Raji (cell line): ENCODE data around the gene WWC1.

Source experiments
- POLR2A ChIP-seq: IDR thresholded peaks from 2 replicates; pipeline ENCODE4 v1.6.1; 2011; ENCODE audit warnings: low read depth, low read length, control low read depth; ENCODE audit not compliant: insufficient read depth

Gene WWC1

DNA sequence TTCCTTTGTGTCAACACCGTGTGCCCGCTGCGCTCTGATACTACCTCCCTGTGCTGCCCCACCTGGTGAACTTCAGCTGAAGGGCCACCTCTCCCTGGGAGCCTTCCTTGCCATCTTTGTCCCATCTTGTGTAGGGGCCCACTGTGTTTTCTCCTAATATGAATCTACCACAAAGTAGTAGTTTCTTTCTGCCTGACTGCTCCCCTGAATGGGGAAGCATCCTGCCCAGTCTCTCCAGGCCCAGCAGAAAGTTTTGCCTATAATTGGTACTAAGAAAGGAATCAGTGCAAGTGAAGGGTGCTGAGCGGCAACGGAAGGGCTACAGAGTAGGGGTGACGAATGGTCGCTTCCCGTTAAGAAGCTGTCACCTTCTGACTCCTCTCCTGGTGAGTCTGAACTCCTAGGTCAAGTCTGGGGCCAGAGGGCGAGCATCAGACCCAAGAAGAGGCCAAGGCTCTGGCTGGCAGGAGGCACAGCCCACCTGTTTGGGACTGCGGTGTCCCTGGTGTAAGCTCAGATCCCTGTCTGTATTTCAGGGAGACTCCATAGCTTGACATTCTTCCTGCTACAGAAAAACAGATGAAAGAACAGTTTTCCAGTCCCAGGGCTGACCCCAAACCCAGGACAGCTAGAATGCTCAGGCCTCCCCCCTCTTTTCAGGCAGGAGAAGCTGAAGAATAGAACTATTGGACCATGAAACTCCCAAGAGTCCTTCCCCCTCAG, 24.1 kb downstream of the WWC1 start:
- TF ChIP-seq POLR2A = no peak

DNA sequence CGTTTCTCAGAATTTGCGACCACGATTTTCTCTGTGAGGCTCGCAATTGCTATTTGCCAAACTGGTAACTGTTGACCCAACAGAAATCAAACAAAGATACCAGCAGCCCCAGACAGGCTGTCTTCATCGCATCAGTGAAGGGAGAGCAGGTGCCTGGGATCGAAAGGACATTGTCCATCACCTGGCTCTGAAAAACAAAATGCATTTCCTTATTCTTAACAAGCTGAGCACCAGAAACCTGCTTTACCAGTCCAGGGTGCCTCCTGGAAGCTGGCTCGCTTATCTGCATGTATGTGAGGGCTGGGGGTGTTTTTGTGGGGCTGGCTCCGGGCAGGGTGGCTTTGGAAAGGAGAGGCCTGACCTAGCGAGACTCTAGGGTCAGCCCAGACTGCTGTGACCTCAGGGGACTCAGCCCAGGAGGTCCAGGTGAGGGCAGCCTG, 24.7 kb downstream of the WWC1 start:
- TF ChIP-seq POLR2A = no peak

DNA sequence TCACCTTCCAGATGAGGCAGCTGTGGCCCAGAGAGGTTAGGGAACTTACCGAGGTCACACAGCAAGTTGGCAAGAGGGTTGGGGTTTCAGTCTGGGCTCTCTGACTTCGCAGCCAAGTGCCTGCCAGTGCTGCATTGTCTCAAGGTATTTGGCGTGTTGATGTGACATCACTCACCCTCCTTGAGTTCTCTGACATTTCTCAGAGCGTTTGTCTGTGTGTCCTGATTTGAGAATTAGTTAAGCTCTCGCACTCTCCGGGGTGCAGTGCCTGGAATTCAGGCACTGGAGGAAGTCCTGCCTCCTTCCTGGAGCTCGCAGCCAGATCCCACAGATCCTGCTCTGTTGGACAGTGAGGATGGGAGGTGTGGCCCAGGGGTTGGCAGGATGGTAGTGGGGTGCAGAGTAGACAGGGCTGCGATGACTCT, 25.7 kb downstream of the WWC1 start:
- no peak for TF ChIP-seq POLR2A

DNA sequence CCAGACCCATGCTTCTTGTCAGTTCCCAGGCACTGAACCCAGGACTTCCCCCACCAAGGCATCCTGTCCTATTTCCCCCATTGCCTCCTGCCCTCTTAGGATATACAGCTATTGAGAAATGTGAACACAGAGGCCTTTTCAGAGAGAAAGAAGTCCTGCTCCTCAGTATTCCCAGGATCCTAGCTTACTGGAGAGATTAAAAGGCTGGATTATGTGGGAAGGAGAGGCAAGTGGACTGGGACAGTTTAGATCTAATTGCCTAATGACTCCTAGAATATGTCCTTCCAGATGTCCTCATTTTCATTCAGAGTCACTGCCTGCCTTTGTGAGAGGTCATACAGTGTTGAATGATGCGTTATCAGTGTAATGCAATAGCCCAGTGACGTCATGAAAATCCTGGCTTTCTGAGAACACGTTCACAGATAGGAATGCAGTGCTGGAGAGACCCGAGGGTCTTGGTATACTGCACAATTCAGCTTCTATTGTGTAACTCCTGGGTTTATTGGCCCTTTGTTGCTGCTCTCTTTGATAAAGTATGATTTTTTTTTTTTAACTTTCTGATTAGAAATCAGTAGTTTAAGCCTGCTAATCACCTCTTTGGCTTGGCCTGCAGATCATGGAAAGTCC, 26.2 kb downstream of the WWC1 start:
- no peak for TF ChIP-seq POLR2A

DNA sequence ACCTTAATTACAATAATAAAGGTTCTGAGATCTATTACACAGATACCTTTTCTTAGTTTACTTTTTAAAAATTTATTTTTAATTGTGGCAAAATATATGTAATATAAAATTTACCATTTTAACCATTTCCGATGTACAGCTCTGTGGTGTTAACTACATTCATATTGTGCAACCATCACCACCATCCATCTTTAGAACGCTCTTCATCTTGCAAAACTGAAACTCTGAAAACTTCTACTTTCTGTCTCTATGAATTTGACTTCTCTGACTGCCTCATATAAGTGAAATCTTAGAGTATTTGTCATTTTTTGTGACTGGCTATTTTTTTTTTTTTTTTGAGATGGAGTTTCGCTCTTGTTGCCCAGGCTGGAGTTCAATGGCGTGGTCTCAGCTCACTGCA, 26.8 kb downstream of the WWC1 start:
- TF ChIP-seq POLR2A = no peak

DNA sequence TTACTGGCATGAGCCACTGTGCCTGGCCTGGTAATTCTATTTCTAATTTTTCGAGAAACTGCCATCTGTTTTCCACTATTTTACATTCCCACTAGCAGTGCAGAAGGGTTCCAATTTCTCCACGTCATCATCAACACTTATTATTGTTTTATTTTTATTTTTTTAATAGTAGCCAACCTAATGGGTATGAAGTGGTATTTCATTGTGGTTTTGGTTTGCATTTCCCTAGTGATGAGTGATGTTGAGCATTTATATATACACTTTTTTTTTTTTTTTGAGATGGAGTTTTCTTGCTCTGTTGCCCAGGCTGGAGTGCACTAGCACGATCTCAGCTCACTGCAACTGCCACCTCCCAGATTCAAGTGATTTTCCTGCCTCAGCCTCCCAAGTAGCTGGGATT, 28.3 kb downstream of the WWC1 start:
- TF ChIP-seq POLR2A = no peak

DNA sequence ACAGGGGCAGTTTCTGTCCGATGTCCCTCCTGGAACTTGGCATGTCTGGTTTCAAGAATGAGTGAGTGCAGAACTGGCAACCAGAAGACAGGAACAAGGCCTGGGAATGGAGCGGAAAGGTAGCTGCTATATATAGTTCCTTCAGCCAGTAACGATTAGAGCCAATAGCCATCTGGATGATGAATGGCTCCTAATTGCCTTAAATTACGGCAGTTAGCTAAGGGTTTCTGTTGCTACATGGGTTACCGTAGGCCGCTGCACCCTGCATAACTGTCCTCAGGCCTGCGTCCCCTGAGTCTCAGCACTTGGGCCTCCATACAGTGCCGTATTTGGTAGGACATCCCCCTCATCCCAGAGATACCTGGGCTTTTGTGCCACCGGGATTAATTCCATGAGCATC, 29.4 kb downstream of the WWC1 start:
- TF ChIP-seq POLR2A = no peak

DNA sequence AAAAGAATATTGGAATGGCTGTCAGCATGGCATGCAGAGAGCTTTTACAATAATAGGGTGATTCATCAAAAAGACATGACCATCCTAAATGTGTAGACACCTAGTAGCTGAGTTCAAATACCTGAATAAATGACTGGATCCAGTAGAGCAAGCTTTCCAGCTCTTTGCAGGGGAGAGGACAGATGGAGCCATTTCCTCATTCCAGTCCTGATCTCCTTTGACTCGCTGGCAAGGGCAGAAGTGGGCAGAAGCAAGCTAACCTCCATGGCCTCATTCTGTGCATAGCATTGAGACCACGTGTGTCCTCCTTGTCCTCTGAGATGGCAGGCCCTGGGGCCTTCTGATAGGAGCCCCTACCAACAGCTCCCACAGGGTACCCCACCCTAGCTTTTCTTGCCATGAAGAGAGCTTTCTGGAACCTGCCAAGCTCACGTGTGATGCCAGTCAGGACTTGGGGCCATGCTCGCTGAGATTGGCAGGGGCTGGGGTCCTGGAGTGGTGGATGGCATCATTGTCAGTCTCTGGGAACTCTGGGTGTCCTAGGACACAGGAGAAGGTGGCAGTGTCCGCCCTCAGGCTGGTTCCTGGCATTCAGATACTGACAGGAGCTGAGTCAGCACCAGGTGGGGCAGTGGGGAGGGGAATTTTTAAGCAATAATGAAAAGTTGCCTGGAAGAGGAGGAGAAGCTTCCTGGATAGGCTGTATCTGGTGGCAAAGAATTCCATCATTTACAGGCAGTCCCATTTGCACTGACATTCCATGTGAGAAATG, 33.6 kb downstream of the WWC1 start:
- TF ChIP-seq POLR2A = no peak

DNA sequence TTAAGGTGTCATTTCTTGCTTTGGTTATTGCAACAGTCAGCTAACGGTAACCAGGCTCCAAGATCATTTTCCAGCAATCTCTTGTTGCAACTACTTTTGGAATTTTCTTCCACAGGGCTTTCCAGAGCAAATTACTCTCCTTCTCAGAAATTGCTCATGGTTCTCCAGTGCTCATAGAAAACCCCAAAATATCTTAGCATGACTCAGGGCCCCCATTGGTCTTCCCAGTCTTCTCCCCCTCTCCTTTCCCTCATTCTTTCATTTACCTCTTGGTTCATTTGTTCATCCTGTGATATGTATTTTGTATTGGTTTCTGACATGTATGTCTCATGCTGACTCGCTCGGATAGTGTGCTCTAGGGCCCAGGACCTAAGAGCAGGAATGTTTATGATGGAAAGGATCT, 35.6 kb downstream of the WWC1 start:
- TF ChIP-seq POLR2A = no peak

DNA sequence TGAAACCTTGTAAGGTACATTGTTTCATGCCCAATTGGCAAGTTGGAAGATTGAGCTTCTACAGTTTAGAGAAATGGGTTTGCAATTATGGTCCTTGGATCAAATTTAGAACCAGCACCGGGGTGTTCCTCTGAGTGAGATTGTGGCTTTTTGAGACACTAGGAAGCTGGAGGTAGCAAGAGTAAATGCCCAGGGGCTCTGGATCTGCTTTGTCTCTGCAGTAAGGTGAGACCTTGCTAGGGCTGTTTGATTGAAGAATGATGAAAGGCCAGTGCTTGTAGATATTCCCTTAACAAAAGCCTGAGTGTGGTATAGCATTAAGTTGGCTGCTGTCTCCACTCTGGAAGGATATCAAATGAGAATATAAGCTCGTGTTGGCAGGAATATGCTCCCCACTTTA, 36.0 kb downstream of the WWC1 start:
- TF ChIP-seq POLR2A = no peak

DNA sequence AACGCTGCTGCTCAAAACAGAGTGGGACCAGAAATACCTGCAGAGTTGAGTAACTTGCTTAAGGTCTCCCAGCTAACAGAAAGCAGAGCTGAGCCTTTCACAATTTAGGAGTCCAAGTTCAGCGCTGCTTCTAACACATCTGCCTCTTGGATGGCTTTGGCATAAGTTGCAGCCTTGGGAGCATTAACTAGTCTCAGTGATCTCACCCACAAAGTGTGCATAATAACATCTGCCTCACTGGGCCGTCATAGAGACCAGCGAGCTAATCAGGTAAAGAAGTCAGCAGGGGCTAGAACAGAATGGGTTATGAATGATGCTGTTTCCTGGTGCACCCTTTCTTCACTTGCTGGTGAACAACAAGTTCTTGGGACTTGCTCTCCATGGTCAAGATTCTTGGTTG, 36.5 kb downstream of the WWC1 start:
- TF ChIP-seq POLR2A = no peak

DNA sequence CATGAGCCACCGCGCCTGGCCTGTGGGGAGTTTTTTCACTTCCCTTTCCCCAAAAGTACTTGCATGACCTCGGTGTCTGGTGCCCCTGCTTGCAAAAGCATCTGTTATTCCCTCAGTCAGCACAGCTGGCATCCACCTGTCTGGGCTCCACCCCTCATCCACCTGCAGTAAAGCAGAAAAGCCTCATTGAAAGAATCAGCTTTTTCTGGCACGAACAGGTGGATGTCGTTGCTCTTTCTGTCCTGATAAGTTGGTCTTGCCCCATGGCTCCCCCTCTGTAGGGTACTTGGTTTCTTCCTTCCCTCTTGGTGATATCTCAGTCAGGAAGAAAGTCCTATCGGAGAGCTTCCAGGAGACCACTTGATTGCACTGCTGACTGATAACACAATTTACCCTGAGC, 37.4 kb downstream of the WWC1 start:
- TF ChIP-seq POLR2A = no peak

DNA sequence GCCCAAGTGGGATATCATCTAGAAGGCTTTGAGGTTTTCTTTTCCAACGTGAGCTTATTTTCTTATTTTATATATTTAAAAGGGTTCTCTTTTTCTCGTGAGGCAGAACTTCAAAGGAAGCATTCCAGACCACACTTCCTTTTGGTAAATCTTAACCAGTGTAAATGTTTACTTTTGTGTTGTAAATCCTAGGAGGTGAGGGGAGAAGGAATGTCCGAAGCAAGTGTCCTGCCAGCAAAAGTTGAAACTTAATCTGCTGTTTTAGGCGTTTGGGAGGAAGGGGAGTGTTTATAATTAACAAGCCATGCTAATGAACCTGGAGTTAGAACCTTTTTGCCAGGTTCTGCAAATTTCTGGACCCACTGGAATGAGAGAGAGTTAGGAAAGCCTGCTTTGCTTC, 37.9 kb downstream of the WWC1 start:
- TF ChIP-seq POLR2A = no peak

DNA sequence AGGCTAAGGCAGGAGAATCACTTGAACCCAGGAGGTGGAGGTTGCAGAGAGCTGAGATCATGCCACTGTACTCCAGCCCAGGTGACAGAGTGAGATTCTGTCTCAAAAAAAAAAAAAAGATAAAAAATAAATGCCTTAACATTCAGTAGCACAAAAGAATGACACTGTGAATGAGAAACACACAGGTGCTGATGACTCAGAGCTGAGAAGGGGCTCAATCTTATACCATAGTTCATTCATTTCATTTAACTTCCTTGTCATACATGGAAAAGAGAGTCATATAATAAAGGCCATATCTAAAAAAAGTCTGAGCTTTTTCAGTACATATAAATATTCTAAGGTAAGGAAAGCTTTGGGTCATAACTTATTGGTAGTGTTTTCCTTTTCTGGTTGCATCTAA, 40.6 kb downstream of the WWC1 start:
- no peak for TF ChIP-seq POLR2A

DNA sequence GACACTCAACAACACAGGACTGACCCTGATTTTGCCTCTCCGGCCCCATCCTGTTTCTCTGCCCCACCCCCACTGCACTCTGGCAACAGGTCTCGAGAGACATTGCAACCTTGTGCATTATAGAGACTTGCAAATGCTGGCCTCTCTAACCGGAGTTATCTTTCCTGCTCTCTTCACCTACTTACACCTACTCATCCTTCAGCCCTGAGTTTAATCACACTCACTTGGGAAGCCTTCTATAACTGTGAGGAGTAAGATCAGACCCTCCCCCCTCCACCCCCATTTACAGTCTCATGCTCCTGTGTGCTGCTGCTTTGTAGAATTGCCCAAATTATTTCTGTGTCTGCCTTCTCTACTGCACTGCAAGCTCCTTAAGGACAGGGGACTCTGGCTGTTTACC, 42.8 kb downstream of the WWC1 start:
- TF ChIP-seq POLR2A = no peak

DNA sequence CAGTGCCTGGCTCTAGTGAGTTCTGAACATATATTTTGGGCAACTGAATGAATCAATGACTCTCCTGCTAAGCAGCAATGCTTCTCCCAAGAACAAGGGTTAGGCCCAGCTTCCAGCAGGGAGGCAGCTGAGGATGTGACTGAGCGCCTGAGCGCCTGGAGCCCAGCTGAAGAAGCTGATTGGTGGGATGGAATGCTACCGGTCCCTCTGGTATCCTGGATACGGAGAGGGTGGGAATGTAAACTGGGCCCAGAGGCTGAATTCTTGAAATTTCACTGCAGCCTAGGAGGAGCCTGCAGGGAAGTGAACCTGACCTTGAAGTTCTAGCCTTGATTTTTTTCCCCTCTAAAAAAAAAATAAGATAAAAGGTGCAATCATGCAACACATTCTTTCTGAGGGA, 43.2 kb downstream of the WWC1 start:
- TF ChIP-seq POLR2A = no peak
